ENCODE results near the gene PRSS56.
"Not testable (repeated sequence)": the region's sequence is repeated elsewhere in the genome, so short reads cannot be mapped to it uniquely, and the experiment has no call there.

PRSS56 gene

DNA sequence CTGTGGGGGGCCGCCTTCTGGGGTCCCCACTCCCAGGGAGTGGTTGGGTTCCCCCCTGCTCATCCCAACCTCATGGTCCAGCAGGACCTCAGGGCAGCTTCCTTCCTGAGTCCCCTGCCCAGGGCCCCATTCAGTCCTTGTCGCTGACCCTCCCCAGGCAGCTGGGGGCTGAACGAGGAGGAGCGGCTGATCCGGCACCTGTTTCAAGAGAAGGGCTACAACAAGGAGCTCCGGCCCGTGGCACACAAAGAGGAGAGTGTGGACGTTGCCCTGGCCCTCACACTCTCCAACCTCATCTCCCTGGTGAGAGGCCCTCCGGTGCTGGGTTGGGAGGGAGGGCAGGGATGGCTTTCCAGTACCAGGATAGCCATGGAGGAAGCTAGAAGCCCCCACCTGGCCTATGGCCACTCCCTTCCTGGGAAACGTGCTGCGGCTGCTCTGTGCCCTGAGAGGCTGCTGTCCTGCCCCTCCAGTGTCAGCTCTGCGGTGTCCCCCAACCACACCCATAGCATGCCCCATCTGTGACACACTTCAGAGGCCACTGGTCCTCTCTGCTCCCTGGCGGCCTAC, 6.3 kb downstream of the PRSS56 start:
- no peak for DNase-seq

DNA sequence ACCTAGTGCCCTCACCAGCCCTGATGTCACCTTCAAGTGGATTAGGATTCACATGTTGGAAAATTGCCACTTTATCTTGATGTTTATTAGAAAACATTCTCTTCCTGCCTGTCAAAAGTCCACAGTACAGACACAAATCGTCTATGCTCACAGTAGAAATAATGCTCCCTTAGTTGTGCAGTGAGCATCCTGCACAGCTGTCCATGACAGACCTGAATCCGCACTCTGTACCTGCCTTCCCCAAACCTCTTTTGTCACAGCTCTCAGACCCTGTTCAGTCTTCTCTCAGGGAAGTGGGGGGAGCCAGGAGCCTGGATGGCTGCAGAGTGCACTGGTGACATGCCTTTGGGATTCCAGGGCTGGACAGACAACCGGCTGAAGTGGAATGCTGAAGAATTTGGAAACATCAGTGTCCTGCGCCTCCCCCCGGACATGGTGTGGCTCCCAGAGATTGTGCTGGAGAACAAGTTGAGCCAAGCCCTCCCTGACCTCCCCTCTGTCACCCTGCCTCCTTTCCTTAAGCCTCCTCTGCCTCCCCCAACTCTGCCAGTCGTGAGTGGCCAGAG, 7.8 kb downstream of the PRSS56 start:
- DNase-seq = no peak

GRCh38 chr2:232528746-232529460, 8.7 kb downstream of the PRSS56 start:
- DNase-seq = no peak

DNA sequence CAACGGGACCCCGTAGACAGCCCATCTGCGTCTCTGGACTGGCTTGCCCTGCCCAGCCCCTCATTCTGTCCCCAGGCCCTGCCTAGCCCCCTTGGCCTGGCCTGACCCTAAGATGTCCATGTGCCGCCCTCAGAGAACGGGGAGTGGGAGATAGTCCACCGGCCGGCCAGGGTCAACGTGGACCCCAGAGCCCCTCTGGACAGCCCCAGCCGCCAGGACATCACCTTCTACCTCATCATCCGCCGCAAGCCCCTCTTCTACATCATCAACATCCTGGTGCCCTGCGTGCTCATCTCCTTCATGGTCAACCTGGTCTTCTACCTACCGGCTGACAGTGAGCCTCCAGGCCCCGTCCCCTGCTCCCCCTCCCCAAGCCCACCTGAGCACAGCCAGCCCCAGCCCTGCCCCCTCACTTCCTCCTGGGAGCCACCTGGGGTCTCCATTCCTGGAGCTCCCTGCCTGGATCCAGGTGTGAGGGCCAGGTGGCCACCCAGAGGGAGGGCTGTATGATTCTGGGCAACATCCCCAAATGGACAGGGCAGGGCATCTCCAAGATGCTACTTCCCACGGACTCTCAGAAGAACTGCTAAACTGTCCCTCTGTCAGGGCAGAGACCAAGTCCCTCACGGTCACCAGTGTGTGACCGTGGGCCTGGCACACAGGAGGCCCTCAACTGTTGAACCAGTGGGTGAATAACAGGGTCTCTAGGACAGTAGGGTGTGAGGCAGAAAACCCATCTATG, 9.8 kb downstream of the PRSS56 start:
- no peak for DNase-seq

DNA sequence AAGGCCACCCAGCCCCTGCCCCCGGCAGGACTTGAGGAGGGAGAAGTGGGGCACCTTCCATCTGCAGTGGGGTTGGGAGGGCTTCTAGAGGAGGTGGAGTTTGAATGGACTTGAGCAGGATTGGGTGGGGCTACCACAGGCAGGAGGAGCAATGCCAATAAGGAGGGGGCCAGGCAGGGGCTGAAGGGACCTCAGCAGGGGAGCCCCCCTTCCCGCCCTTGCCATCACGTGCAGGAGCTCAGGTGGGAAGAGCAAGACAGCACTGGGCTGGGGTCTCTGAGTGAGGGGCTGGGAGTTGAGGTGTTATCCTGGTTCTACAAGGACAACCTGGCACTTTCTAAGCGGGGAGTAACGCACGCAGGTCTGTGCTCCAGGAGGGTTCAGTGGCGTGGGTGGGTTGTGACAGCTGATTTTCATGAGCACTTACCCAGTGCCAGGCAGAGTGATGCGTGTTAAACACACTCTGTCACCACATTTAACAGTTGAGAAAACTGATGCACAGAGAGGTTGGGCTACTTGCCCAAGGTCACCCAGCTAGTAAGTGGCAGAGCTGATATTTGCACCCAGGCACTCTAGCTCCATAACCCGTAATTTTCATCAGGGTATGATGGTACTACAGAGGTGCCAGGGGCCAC, 10.6 kb downstream of the PRSS56 start:
- DNase-seq = no peak

DNA sequence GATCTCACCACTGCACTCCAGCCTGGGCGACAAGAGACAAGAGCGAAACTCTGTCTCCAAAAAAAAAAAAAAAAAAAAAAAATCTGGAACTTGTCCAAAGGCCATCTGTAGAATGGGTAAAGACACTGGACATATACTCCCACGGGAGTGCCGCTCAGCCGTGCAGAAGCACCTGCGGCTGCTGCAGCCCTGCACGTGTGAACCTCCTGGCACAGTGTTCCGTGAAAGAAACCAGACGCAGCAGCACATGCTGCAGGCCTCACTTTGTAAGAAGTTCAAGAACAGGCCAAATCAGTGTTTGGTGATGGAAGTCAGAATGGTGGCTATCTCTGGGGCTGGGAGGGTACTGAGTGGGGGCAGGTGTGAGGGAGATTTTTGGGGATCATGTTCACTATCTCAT, 12.2 kb downstream of the PRSS56 start:
- no peak for DNase-seq

DNA sequence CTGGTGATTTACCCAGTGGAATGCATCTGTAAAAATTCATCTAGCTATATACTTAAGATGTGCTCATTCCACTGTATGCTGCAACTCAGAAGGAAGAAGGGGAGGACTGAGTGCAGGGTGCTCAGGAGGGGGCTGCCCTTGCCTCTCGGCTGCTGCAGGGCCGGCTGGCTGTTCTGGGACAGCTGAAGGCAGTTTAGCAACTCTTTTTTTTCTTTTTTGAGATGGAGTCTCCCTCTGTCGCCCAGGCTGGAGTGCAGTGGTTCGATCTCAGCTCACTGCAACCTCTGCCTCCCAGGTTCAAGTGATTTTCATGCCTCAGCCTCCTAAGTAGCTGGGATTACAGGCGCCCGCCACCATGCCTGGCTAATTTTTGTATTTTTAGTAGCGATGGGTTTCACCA, 12.6 kb downstream of the PRSS56 start:
- DNase-seq = not testable (repeated sequence)

DNA sequence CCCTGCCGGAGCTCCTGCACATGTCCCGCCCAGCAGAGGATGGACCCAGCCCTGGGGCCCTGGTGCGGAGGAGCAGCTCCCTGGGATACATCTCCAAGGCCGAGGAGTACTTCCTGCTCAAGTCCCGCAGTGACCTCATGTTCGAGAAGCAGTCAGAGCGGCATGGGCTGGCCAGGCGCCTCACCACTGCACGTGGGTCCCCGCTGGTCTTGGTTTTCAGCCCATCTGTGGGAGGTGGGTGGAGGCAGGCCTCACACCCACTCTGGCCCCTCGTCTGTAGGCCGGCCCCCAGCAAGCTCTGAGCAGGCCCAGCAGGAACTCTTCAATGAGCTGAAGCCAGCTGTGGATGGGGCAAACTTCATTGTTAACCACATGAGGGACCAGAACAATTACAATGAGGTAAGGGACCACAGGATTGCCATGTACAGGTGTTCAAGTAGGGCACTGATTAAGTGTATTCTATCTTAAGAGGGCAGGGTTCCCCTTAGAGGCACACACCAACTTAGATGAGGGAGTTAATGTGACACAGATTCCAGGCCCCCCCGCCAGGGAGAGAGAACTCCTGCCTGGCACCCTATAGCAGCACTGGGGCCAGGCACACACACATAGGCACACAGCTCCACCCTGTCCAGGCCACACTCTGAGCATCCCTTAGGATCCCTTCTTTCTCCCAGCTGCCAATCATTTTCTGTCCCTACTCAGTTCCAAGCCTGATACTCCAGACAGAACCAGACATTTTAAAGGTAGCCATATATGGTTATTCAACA, 13.9 kb downstream of the PRSS56 start:
- no peak for DNase-seq

DNA sequence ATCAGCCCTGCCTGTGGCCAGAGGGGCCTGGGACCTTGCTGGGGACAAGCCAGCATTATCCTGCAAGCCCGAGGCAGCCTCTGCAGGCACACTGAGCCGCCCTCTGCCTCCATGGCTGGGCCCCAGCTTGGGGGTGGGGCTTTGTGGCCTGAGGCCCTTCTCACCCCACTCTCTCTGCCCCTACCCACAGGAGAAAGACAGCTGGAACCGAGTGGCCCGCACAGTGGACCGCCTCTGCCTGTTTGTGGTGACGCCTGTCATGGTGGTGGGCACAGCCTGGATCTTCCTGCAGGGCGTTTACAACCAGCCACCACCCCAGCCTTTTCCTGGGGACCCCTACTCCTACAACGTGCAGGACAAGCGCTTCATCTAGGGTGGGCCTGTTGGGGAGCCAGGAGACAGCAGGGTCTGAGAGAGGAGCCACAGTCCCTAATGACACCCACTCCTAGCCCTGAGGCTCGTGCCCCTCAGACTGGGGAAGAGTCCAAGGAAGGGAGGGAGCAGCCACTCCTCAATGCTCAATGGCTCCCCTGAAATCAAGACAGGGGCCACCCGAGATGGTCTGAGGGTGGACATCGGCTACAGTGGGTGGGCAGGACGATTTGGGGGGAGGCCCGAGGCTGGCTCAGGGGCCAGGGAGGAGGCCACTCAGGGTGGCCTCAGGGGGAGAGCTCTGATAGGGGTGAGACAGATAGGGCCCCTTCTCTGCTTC, 14.9 kb downstream of the PRSS56 start:
- no peak for DNase-seq

GRCh38 chr2:232535761-232536530, 15.8 kb downstream of the PRSS56 start:
- no peak for DNase-seq

DNA sequence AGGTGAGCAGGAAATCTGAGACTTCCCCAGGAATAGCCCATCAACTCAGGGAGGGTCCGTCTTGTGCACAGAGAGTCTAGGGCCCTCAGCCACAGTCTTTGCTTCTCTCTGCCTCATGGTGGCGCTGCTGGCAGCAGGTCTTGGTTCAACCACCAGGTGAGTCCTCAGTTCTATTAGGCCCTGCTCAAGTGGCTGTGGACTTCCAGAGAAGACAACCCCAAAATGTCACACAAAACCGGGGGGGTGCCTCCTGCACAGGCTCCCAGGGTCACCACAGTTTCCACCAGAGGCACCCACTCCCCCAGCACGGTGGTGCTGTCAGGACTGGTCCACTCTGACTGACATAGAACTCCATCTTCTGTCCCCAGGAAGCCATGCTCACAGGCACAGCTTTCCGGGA, 16.9 kb downstream of the PRSS56 start:
- peak; percentile 11 to 26 for DNase-seq

DNA sequence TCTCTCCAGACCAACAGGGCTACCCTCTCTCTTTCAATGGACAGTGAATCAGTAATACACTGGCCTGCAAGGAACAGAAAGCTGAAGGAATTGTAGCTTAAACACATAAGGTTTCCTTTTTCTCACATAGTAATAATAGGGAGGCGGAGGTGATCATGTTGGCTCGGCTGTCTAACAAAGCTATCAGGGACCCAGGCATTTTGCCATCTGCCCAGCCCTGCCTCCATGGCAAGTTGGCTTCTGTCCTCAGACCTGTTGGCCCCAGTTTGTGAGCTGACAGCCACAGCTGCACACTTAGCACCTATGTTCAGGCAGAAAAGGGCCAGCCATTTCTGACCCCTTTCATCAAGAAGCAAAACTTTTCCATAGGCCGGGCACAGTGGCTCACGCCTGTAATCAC, 17.3 kb downstream of the PRSS56 start:
- no peak for DNase-seq

- DNase-seq = no peak
Observed at GRCh38 chr2:232538671-232539070, 18.5 kb downstream of the PRSS56 start.

- DNase-seq = no peak
Observed at GRCh38 chr2:232539298-232540231, 19.4 kb downstream of the PRSS56 start, which contains the start of gene CHRNG. Gene CHRNG, plus strand, starts transcription at chr2:232539692. Its CDS starts 56 bp downstream, at chr2:232539748.

- no peak for DNase-seq
Observed at GRCh38 chr2:232540441-232541041, 20.4 kb downstream of the PRSS56 start.

GRCh38 chr2:232541195-232541960, 21.2 kb downstream of the PRSS56 start:
- DNase-seq = no peak

DNA sequence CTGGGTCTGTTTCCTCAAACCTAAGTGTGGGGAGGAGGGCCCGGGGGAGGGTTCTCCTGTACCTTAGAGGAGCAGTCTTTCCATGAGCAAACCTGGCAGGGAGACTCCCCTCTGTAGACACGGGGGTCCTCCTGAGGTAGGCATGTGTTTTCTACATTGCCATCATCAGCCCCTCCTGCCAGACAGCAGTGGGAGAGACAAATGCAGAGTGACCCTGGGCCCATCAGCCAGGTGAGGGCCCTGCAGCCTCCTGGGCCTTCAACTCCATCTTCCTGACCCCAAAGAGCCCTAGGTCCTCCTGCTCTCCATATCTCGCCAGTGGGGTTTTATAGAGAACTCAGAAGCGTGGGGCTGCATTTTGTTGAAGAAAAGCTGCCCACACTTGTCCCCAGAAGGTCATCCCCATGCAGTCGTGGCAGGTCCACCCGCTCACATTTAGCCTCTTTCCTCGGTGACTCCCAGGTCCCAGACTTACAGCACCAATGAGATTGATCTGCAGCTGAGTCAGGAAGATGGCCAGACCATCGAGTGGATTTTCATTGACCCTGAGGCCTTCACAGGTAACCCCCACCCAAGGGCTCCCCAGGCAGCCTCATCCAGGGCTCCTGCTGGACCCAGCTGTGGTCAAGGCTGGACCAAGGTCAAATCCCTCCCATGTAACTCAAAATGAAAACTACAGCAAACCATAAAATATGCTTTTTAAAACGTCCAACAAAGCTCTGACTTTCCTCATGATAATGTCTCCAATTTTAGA, 21.9 kb downstream of the PRSS56 start:
- no peak for DNase-seq
